Mesendoderm (in vitro differentiated cells): ENCODE measurements around the gene MTFP1.
"Not testable (repeated sequence)": the region's sequence is repeated elsewhere in the genome, so short reads cannot be mapped to it uniquely, and the experiment has no call there.

Source experiments
- DNase-seq: peaks from one replicate; pipeline ENCODE4 v3.0.0; 2013
- H2AK5ac ChIP-seq: 2 replicates; pipeline ENCODE4 v1.6.1; 2013; ENCODE audit warnings: low read length, inconsistent platforms
- H2BK120ac ChIP-seq: 2 replicates; pipeline ENCODE4 v1.6.1; 2013; ENCODE audit warnings: low read depth, mild to moderate bottlenecking, low read length, moderate library complexity, mixed read lengths
- H2BK15ac ChIP-seq: replicated peaks from 2 replicates; pipeline ENCODE4 v1.6.1; 2013; ENCODE audit warnings: low read depth, mild to moderate bottlenecking, moderate library complexity
- H2BK5ac ChIP-seq: 2 replicates; pipeline ENCODE4 v1.6.1; 2013; ENCODE audit warnings: low read length, inconsistent platforms
- H3K18ac ChIP-seq: 2 replicates; pipeline ENCODE4 v1.6.1; 2013; ENCODE audit warnings: mild to moderate bottlenecking, low read length, mixed read lengths
- H3K23ac ChIP-seq: one replicate; pipeline ENCODE4 v1.6.1; 2013; ENCODE audit warnings: low read length
- H3K27ac ChIP-seq: 2 replicates; pipeline ENCODE4 v1.5.1; 2013; ENCODE audit warnings: low read depth, mild to moderate bottlenecking, inconsistent platforms, low read length, moderate library complexity
- H3K27me3 ChIP-seq: 2 replicates; pipeline ENCODE4 v1.6.1; 2013; ENCODE audit warnings: low read length, control low read depth, mild to moderate bottlenecking, inconsistent platforms; ENCODE audit not compliant: insufficient read depth, poor library complexity
- H3K36me3 ChIP-seq: 2 replicates; pipeline ENCODE4 v1.6.1; 2013; ENCODE audit warnings: low read length, inconsistent platforms; ENCODE audit not compliant: control insufficient read depth, insufficient read depth
- H3K4ac ChIP-seq: one replicate; pipeline ENCODE4 v1.6.1; 2013; ENCODE audit warnings: low read depth, mild to moderate bottlenecking, low read length, moderate library complexity
- H3K4me1 ChIP-seq: 2 replicates; pipeline ENCODE4 v1.6.1; 2013; ENCODE audit warnings: low read depth, low read length, inconsistent platforms; ENCODE audit not compliant: control insufficient read depth
- H3K4me2 ChIP-seq: 2 replicates; pipeline ENCODE4 v1.6.1; 2013; ENCODE audit warnings: low read length
- H3K4me3 ChIP-seq: 2 replicates; pipeline ENCODE4 v1.5.1; 2013; ENCODE audit warnings: mild to moderate bottlenecking, low read length
- H3K56ac ChIP-seq: one replicate; pipeline ENCODE4 v1.6.1; 2013; ENCODE audit warnings: low read length
- H3K79me1 ChIP-seq: 2 replicates; pipeline ENCODE4 v1.6.1; 2013; ENCODE audit warnings: low read length, inconsistent platforms
- H3K79me2 ChIP-seq: 2 replicates; pipeline ENCODE4 v1.6.1; 2013; ENCODE audit warnings: mild to moderate bottlenecking, low read length; ENCODE audit not compliant: control insufficient read depth, insufficient read depth
- H3K9ac ChIP-seq: 2 replicates; pipeline ENCODE4 v1.6.1; 2013; ENCODE audit warnings: low read length, inconsistent platforms
- H4K5ac ChIP-seq: one replicate; pipeline ENCODE4 v1.6.1; 2013; ENCODE audit warnings: low read length
- H4K8ac ChIP-seq: one replicate; pipeline ENCODE4 v1.6.1; 2013; ENCODE audit warnings: low read depth, mild to moderate bottlenecking, control low read depth, low read length, moderate library complexity
- WGBS: extraction: QIAGEN DNeasy Blood & Tissue Kit; methylation state at CpG from one replicate; pipeline ENCODE4 v1.1.7; 2013; ENCODE audit warnings: low lambda C conversion rate, missing lambda C conversion rate; ENCODE audit not compliant: insufficient coverage; ENCODE audit errors: extremely low coverage; 5-methylcytosine and 5-hydroxymethylcytosine counted together

MTFP1 gene

DNA sequence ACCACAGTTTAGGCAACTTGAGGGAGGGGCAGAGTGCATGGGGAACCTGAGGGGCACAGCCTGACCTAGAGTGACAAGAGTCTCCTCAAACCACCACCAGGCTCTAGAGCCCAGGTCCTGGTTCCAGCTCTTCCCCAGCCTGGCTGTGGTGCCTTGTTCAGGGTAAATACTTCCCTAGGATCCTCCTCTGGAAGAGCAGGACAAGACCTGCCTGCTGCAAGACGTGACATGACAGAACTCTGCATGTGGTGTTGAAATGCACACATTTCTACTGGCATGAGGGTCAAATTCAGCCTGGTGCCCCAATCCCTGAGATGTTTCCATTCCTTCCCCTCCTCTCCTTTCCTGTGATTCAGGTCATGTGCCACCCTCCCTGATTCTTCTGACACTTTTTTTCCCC is 25.4 kb upstream of the MTFP1 start:
- no peak overlapping the region for H3K9ac ChIP-seq
- no peak overlapping the region for H3K4ac ChIP-seq
- peaks cover 9% of the 10 kb centered on the region for H3K4me1 ChIP-seq
- no peak overlapping the region for H4K8ac ChIP-seq
- H3K27ac ChIP-seq = no peak overlapping the region
- H3K18ac ChIP-seq = no peak overlapping the region
- H3K56ac ChIP-seq = no peak overlapping the region
- WGBS = no CpG with 5 or more reads among the region's 1 CpG
- no peak for DNase-seq
- H2BK15ac ChIP-seq = no peak overlapping the region
- H2AK5ac ChIP-seq = no peak overlapping the region
- no peak overlapping the region for H3K4me3 ChIP-seq
- no peak overlapping the region for H3K4me2 ChIP-seq
- H3K36me3 ChIP-seq = no peaks in the 10 kb centered on the region
- no peak overlapping the region for H3K23ac ChIP-seq
- H2BK5ac ChIP-seq = no peak overlapping the region
- H3K79me1 ChIP-seq = no peaks in the 10 kb centered on the region
- no peak overlapping the region for H4K5ac ChIP-seq
- no peaks in the 10 kb centered on the region for H3K79me2 ChIP-seq
- no peaks in the 10 kb centered on the region for H3K27me3 ChIP-seq
- no peak overlapping the region for H2BK120ac ChIP-seq

DNA sequence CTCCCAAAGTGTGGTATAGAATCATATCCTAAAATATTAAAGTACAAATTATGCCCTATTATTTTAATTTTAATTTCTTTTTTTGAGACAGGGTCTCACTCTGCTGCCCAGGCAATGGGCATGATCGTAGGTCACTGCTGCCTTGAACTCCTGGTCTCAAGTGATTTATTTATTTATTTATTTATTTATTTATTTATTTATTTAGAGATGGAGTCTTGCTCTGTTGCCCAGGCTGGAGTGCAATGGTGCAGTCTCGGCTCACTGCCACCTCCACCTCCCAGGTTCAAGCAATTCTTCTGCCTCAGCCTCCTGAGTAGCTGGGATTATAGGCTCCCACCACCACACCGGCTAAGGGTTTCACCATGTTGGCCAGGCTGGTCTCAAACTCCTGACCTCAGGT is 24.5 kb upstream of the MTFP1 start:
- H3K18ac ChIP-seq, H2BK15ac ChIP-seq, H3K4me2 ChIP-seq, H3K4me1 ChIP-seq, H3K23ac ChIP-seq, H3K36me3 ChIP-seq, H3K4me3 ChIP-seq, H3K79me2 ChIP-seq, H3K27me3 ChIP-seq, H3K27ac ChIP-seq, H3K9ac ChIP-seq, DNase-seq, H3K4ac ChIP-seq, H4K5ac ChIP-seq, H2AK5ac ChIP-seq, H4K8ac ChIP-seq, H3K56ac ChIP-seq, H2BK120ac ChIP-seq, H2BK5ac ChIP-seq, H3K79me1 ChIP-seq: not testable (repeated sequence)
- WGBS = no CpG with 5 or more reads among the region's 3 CpGs

DNA sequence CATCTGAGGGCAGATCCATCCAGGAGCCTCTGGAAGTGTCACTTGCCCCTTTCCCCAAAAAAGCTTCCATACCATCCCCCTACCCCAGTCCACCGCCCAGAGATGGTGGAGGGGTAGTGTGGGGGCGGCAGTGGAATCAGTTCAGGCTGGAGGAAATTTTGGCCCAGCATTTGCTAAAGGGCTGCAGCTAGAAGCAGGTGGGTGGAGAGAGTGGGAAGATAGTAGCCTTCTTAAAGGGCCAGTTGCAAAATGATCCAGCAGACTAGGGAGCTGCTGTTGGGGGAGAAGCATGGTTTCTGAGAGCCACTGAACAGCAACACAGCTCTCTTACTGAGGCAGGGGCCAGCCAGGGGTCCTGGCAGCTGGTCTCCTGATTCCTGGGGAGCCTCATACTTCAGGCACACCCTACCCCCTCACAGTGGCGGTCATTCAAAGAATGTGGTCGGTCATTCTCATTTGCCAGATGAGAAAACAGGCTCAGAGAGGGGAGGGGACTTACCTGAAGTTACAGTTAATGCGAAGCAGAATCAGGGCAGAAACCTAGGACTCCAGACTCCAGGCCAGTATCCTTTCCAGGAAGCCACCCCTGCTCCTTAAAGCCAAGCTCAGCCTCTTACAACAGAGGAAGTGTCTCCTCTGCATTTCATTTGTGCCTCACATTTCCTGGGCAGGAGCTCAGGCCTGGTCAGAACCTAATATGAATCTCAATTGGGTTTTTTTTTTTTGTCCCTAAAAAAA is 23.4 kb upstream of the MTFP1 start:
- Histone ChIP-seq H3K36me3 (no peaks in the 10 kb centered on the region), H3K79me2 (no peaks in the 10 kb centered on the region), H3K56ac (peak overlapping the region; percentile 6), H2BK5ac (no peak overlapping the region), H2BK120ac (no peak overlapping the region), H3K4me3 (no peak overlapping the region), H2BK15ac (no peak overlapping the region), H3K27me3 (no peaks in the 10 kb centered on the region), H4K5ac (no peak overlapping the region), H3K27ac (no peak overlapping the region), H3K4me1 (peaks cover 9% of the 10 kb centered on the region), H3K9ac (peak overlapping the region; percentile 13), H3K18ac (peak overlapping the region; percentile 60), H3K23ac (no peak overlapping the region), H3K4ac (no peak overlapping the region), H3K4me2 (no peak overlapping the region), H4K8ac (no peak overlapping the region), H2AK5ac (no peak overlapping the region), H3K79me1 (no peaks in the 10 kb centered on the region)
- no peak for DNase-seq
- WGBS = no CpG with 5 or more reads among the region's 5 CpGs

DNA sequence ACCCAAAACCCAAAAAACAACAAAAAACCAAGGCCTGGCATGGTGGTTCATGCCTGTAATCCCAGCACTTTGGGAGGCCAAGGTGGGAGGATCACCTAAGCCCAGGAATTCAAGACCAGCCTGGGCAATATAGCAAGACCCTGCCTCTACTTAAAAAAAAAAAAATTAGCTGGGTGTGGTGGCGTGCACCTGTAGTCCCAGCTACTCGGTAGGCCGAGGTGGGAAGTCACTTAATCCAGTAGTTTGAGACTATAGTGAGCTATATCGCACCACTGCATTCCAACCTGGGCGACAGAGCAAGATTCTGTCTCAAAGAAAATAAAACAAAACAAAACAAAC is 22.8 kb upstream of the MTFP1 start:
- H3K27ac ChIP-seq, H2BK15ac ChIP-seq, H2AK5ac ChIP-seq, H3K18ac ChIP-seq, H3K23ac ChIP-seq, H2BK5ac ChIP-seq, H3K4me2 ChIP-seq, H2BK120ac ChIP-seq, H3K56ac ChIP-seq, H3K27me3 ChIP-seq, H3K4me3 ChIP-seq, H4K5ac ChIP-seq, H3K4me1 ChIP-seq, H4K8ac ChIP-seq, H3K9ac ChIP-seq, H3K36me3 ChIP-seq, H3K4ac ChIP-seq, H3K79me2 ChIP-seq, DNase-seq, H3K79me1 ChIP-seq: not testable (repeated sequence)
- WGBS = no CpG with 5 or more reads among the region's 5 CpGs

DNA sequence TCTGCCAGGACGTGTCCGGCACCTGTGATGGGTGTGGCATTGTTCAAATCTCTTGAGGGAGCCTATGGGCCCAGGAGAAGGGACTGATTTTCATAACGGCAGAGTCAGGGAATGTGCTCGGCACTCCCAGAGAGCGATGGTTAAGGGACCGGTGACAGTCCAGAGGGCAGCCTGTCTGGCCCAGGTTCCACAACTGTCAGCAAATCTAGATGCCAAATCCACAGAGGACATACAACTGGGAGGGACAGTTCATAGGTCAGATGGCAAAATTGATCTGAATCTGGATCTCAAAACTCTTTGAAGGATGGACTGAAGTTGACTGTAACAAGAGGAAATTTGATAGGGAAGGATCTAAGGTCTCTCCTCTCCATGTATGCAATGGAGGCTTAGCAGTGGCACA is 21.3 kb upstream of the MTFP1 start:
- H3K23ac ChIP-seq = no peak overlapping the region
- H3K27me3 ChIP-seq = no peaks in the 10 kb centered on the region
- no peak overlapping the region for H4K8ac ChIP-seq
- H3K79me1 ChIP-seq = no peaks in the 10 kb centered on the region
- no peak overlapping the region for H4K5ac ChIP-seq
- no peak overlapping the region for H3K4ac ChIP-seq
- no peak overlapping the region for H2BK5ac ChIP-seq
- H2BK120ac ChIP-seq = no peak overlapping the region
- no peak overlapping the region for H3K9ac ChIP-seq
- H3K4me3 ChIP-seq = no peak overlapping the region
- no peak overlapping the region for H3K18ac ChIP-seq
- H2AK5ac ChIP-seq = no peak overlapping the region
- no peak overlapping the region for H3K4me2 ChIP-seq
- no peaks in the 10 kb centered on the region for H3K4me1 ChIP-seq
- DNase-seq = no peak
- no CpG with 5 or more reads among the region's 6 CpGs for WGBS
- H3K36me3 ChIP-seq = no peaks in the 10 kb centered on the region
- H3K56ac ChIP-seq = no peak overlapping the region
- no peaks in the 10 kb centered on the region for H3K79me2 ChIP-seq
- no peak overlapping the region for H3K27ac ChIP-seq
- H2BK15ac ChIP-seq = no peak overlapping the region

DNA sequence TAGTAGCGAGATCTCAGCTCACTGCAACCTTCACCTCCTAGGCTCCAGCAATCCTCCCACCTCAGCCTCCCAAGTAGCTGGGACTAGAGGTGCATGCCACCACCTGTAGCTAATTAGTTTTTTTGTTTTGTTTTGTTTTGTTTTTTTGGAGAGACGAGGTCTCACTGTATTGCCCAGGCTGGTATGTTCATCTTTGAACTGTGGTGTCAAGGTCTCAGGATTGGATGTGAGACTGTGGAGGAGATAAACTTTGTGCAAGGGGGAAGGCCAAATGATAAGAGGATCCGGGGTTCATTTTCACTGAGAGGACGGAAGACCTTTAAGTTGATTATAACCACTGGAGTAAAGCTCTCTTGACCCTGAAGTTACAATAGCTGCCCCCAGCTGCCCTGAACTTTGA is 19.8 kb upstream of the MTFP1 start:
- no peak overlapping the region for H3K4ac ChIP-seq
- no CpG with 5 or more reads among the region's 4 CpGs for WGBS
- H3K79me1 ChIP-seq = no peaks in the 10 kb centered on the region
- no peak for DNase-seq
- no peak overlapping the region for H2BK15ac ChIP-seq
- no peak overlapping the region for H2BK120ac ChIP-seq
- no peak overlapping the region for H3K18ac ChIP-seq
- no peak overlapping the region for H3K9ac ChIP-seq
- no peak overlapping the region for H3K4me3 ChIP-seq
- no peak overlapping the region for H2BK5ac ChIP-seq
- H3K27me3 ChIP-seq = no peaks in the 10 kb centered on the region
- no peak overlapping the region for H4K8ac ChIP-seq
- no peak overlapping the region for H2AK5ac ChIP-seq
- H4K5ac ChIP-seq = no peak overlapping the region
- H3K4me1 ChIP-seq = no peaks in the 10 kb centered on the region
- H3K56ac ChIP-seq = no peak overlapping the region
- no peaks in the 10 kb centered on the region for H3K36me3 ChIP-seq
- H3K23ac ChIP-seq = no peak overlapping the region
- H3K27ac ChIP-seq = no peak overlapping the region
- no peaks in the 10 kb centered on the region for H3K79me2 ChIP-seq
- H3K4me2 ChIP-seq = no peak overlapping the region
